Kidney epithelial cell (primary cell): ENCODE data around the gene PRR9. TPM values are rescaled to one million over a fixed set of nuclear protein-coding genes. Genes with fewer than 3 reads are reported as not detected.
"Not testable (repeated sequence)": the region's sequence is repeated elsewhere in the genome, so short reads cannot be mapped to it uniquely, and the experiment has no call there.

Source experiments
- DNase-seq: peaks from one replicate; pipeline ENCODE4 v3.0.0-alpha.2; 2010; ENCODE audit warnings: low read depth
- H3K27me3 ChIP-seq: 2 replicates; pipeline ENCODE4 v1.6.0; 2011; ENCODE audit warnings: low read length; ENCODE audit not compliant: control insufficient read depth, insufficient read depth
- H3K36me3 ChIP-seq: 2 replicates; pipeline ENCODE4 v1.5.1; 2011; ENCODE audit warnings: low read length; ENCODE audit not compliant: control insufficient read depth, insufficient read depth
- H3K4me3 ChIP-seq: 2 replicates; pipeline ENCODE4 v1.5.1; 2011; ENCODE audit warnings: low read depth, mild to moderate bottlenecking, control low read depth, low read length
- CTCF ChIP-seq: IDR thresholded peaks from 2 replicates; pipeline ENCODE4 v1.5.1; 2011; ENCODE audit warnings: mild to moderate bottlenecking, moderate library complexity, low read length, control low read depth, inconsistent platforms; ENCODE audit not compliant: insufficient read depth, poor library complexity, severe bottlenecking
- total RNA-seq: library from RNA; depleted of rRNA; stranded (reverse); fragments of >200 nt; gene quantifications from 2 replicates; pipeline ENCODE4 v1.2.3, GENCODE V29; 2015

Gene PRR9
- total RNA-seq, result not detected in 2 replicates

GRCh38 chr1:153217212-153217611, at the start of gene PRR9:
PRR9 (plus strand) TSS chr1:153217584; CDS start chr1:153218145, 561 bp downstream.
- H3K27me3 ChIP-seq, result peaks cover under 1% of the 10 kb centered on the region
- TF ChIP-seq CTCF, result no peak
- no peaks in the 10 kb centered on the region for H3K36me3 ChIP-seq
- no peak for DNase-seq
- no peak within 1 kb of the TSS for H3K4me3 ChIP-seq

GRCh38 chr1:153168686-153169085, 48.7 kb upstream of the PRR9 start:
- Histone ChIP-seq H3K27me3 (no peaks in the 10 kb centered on the region), H3K4me3 (no peak overlapping the region), H3K36me3 (no peaks in the 10 kb centered on the region)
- no peak for DNase-seq
- no peak for TF ChIP-seq CTCF

- Histone ChIP-seq H3K27me3 (no peaks in the 10 kb centered on the region), H3K36me3 (no peaks in the 10 kb centered on the region), H3K4me3 (no peak overlapping the region)
- no peak for TF ChIP-seq CTCF
- DNase-seq, result no peak
Measured at GRCh38 chr1:153174624-153175023, 42.8 kb upstream of the PRR9 start.

GRCh38 chr1:153178922-153179321, 38.5 kb upstream of the PRR9 start:
- Histone ChIP-seq H3K36me3 (no peaks in the 10 kb centered on the region), H3K4me3 (no peak overlapping the region), H3K27me3 (no peaks in the 10 kb centered on the region)
- DNase-seq, result no peak
- no peak for TF ChIP-seq CTCF

GRCh38 chr1:153180556-153180955, 36.8 kb upstream of the PRR9 start:
- DNase-seq, result no peak
- no peak overlapping the region for H3K4me3 ChIP-seq
- TF ChIP-seq CTCF, result no peak
- H3K36me3 ChIP-seq, result no peaks in the 10 kb centered on the region
- no peaks in the 10 kb centered on the region for H3K27me3 ChIP-seq

GRCh38 chr1:153188301-153188700, 29.1 kb upstream of the PRR9 start:
- H3K4me3 ChIP-seq, DNase-seq, H3K27me3 ChIP-seq, H3K36me3 ChIP-seq: not testable (repeated sequence)

GRCh38 chr1:153190373-153190772, 27.0 kb upstream of the PRR9 start:
- Histone ChIP-seq H3K27me3 (peaks cover 2% of the 10 kb centered on the region), H3K4me3 (no peak overlapping the region), H3K36me3 (no peaks in the 10 kb centered on the region)
- no peak for DNase-seq
- TF ChIP-seq CTCF, result peak; percentile 18
